Uterus (tissue), 4 donors: ENCODE data around the gene NPM3. TPM values are rescaled to one million over a fixed set of nuclear protein-coding genes. Genes with fewer than 3 reads are reported as not detected.

ENCODE experiments used
- DNase-seq, 2 donors: peaks; one replicate each; pipeline ENCODE4 v3.0.0-alpha.2; 2019 to 2020
- H3K27ac ChIP-seq, 2 donors: fragments of 200-600 bp; sonication (generic); 1 replicate in 1 of 2; 2 replicates in 1 of 2; pipeline ENCODE4 v1.5.1; 2016 to 2018
- H3K27me3 ChIP-seq, 2 donors: fragments of 200-600 bp; sonication (generic); one replicate each; pipeline ENCODE4 v1.5.1; 2018 to 2019; ENCODE audit warnings: control low read depth in 1 of 2
- H3K36me3 ChIP-seq, 2 donors: fragments of 200-600 bp; sonication (generic); one replicate each; pipeline ENCODE4 v1.5.1; 2019; ENCODE audit warnings: control low read depth in 1 of 2
- H3K4me1 ChIP-seq, 2 donors: fragments of 200-600 bp; sonication (generic); one replicate each; pipeline ENCODE4 v1.5.1; 2018 to 2019; ENCODE audit warnings: control low read depth in 1 of 2
- H3K4me3 ChIP-seq, 2 donors: fragments of 200-600 bp; sonication (generic); 1 replicate in 1 of 2; 2 replicates in 1 of 2; pipeline ENCODE4 v1.5.1; 2018 to 2019; ENCODE audit warnings: mild to moderate bottlenecking in 1 of 2
- H3K9me3 ChIP-seq, 2 donors: fragments of 200-600 bp; sonication (generic); one replicate each; pipeline ENCODE4 v1.5.1; 2019; ENCODE audit warnings: control low read depth in 1 of 2
- CTCF ChIP-seq, 4 experiments: fragments of 200-600 bp in 2 of 4; fragments of 450-650 bp in 2 of 4; sonication (generic) in 2 of 4; IDR thresholded peaks; one replicate each; pipeline ENCODE4 v1.5.1; 2016 to 2019; ENCODE audit warnings: antibody characterized with exemption in 4 of 4, mild to moderate bottlenecking in 2 of 4, moderate library complexity in 1 of 4
- POLR2A ChIP-seq, 2 donors: fragments of 450-650 bp; IDR thresholded peaks; one replicate each; pipeline ENCODE4 v1.6.1; 2016; ENCODE audit warnings: antibody characterized with exemption in 2 of 2, mild to moderate bottlenecking in 1 of 2, moderate library complexity in 1 of 2
- intact Hi-C: fragments of 100-400 bp; cut with DNase I; formaldehyde crosslinking; loops from one replicate; pipeline ENCODE4 v1.15.1; 2023; ENCODE audit warnings: low total_unique reads
- total RNA-seq, 4 donors: library from RNA; depleted of rRNA in 3 of 4; stranded (reverse); fragments of >200 nt in 3 of 4; gene quantifications; one replicate each; pipeline versions ENCODE4 v1.1.0 to v1.2.4, GENCODE V29; 2014 to 2023
- donor health status: DM: yes; HTN: yes; CAD: no.

The NPM3 gene
- total RNA-seq, 4 donors from 2014 or later: 11.0 to 122 (median 38.0) TPM

- no peak overlapping the region for H3K4me3 ChIP-seq
- H3K36me3 ChIP-seq: no peaks in the 10 kb centered on the region
- no peak overlapping the region for H3K27ac ChIP-seq
- peaks cover 22 to 29% of the 10 kb centered on the region in 2 donors for H3K27me3 ChIP-seq
- TF ChIP-seq CTCF (IDR thresholded peaks at IDR 0.05): no peak
- TF ChIP-seq POLR2A (IDR thresholded peaks at IDR 0.05): no peak
- intact Hi-C loops: loop anchor here (10.0 kb wide), 1 partner anchor 173 kb away; no protein-coding TSS in a partner anchor
- DNase-seq: no peak
- H3K4me1 ChIP-seq: peaks cover 0 to 33% of the 10 kb centered on the region in 2 donors
- H3K9me3 ChIP-seq: no peaks in the 10 kb centered on the region
Measured at GRCh38 chr10:101777619-101778145, 5.6 kb downstream of the NPM3 start.

- TF ChIP-seq CTCF (IDR thresholded peaks at IDR 0.05): no peak
- no peak overlapping the region for H3K4me3 ChIP-seq
- intact Hi-C loops: loop anchor here (10.0 kb wide), 1 partner anchor 171 kb away; no protein-coding TSS in a partner anchor
- H3K27ac ChIP-seq: no peak overlapping the region
- H3K9me3 ChIP-seq: no peaks in the 10 kb centered on the region
- DNase-seq: no peak
- no peaks in the 10 kb centered on the region for H3K36me3 ChIP-seq
- H3K27me3 ChIP-seq: peaks cover 30 to 35% of the 10 kb centered on the region in 2 donors
- peaks cover 0 to 33% of the 10 kb centered on the region in 2 donors for H3K4me1 ChIP-seq
Measured at GRCh38 chr10:101776161-101776817, 7.0 kb downstream of the NPM3 start.

DNA sequence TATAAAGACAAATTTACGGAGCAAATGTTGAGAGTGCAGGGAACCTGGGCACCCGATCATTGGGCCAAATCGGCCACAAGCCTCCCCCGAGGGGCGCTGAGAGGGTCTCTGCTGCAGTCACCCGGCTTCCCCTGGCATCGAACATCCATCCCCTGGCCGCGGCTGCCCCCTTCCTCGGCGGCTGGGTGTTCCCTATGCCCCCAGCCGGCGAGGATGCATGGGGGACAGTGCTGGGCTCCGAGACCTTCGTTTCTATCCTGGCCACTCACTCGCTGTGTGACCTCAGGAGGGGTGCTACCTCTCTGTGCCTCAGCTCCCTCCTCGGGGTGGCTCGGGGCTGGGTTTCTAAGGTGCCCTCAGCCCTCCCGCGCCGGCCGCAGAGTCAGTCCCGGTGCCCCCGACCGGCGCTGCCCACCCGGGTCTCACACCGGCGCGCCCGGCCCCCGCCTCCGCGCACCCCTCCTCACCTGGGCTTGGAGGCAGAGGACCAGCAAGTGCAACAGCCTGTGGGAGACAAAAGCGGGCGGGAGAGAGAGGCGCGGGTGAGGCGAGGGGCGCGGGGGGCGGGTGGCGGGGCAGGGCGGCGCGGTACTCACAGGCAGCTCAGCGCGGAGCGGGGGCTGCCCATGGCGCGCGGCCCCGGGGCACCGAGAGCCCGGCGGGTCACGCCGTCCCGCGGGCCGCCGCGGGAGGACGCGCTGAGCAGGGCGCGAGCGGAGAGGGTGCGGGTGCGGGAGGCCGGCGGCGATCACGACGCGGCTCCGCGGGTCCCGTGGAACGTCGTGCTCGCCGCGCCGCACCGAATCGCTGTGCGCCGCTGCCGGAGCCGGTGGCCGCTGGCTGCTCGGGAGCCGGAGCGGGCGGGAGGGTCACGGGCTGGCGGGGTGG lies 7.7 kb downstream of the NPM3 start, which contains the start of gene FGF8:
FGF8 (minus strand) TSS at position 842 of the 888 bp plus-strand sequence; CDS start at position 628, 214 bp downstream.
- Histone ChIP-seq H3K4me1 (peaks cover 0 to 30% of the 10 kb centered on the region in 2 donors), H3K27me3 (peaks cover 30 to 35% of the 10 kb centered on the region in 2 donors)
- intact Hi-C loops: loop anchor here (10.0 kb wide), 1 partner anchor 171 kb away; no protein-coding TSS in a partner anchor

DNA sequence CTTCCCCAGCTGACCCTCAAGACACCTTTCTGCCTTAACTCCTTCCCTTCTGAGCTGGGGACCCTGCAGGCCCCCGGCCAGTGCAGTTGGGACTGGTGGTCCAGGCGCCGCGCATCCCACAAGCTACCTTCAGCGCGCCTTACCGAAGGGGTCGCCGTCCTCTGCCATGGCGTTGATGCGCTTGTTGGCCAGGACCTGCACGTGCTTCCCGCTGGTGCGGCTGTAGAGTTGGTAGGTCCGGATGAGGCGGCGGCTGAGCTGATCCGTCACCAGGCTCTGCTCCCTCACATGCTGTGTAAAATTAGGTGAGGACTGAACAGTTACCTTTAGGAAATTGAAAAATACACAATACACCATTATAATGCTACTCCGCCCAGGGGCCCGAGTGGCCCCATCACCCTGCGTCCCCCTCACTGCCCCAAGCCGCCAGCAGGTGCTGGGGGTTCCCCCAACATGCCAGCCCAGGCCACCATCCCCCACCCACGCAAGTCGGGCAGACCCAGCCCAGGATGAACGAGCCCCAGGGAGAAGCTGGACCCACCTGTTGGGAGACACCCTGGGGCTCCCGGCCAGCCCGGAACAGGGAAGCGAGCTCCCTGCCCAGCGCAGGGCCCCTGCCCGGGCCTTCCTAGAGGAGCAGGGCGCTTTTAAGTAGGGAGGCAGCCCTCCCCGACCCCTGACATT lies 8.5 kb downstream of the NPM3 start:
- H3K36me3 ChIP-seq: no peaks in the 10 kb centered on the region
- H3K27ac ChIP-seq: no peak overlapping the region
- no peaks in the 10 kb centered on the region for H3K9me3 ChIP-seq
- H3K27me3 ChIP-seq: peaks cover 29 to 35% of the 10 kb centered on the region in 2 donors
- H3K4me1 ChIP-seq: peaks cover 0 to 23% of the 10 kb centered on the region in 2 donors
- no peak for DNase-seq
- no peak for TF ChIP-seq POLR2A (IDR thresholded peaks at IDR 0.05)
- intact Hi-C loops: loop anchor here (10.0 kb wide), 1 partner anchor 170 kb away; no protein-coding TSS in a partner anchor
- H3K4me3 ChIP-seq: no peak overlapping the region

More for the DNA sequence above, 7.7 kb downstream of the NPM3 start, which contains the start of gene FGF8:
- Histone ChIP-seq H3K36me3 (no peaks in the 10 kb centered on the region), H3K27ac (no peak within 1 kb of the TSS), H3K4me3 (no peak within 1 kb of the TSS), H3K9me3 (no peaks in the 10 kb centered on the region)
- DNase-seq: no peak
- TF ChIP-seq POLR2A (IDR thresholded peaks at IDR 0.05): no peak
- no peak for TF ChIP-seq CTCF (IDR thresholded peaks at IDR 0.05)
